Smooth muscle cell (in vitro differentiated cells): ENCODE results near the gene GAL3ST2. TPM values are rescaled to one million over a fixed set of nuclear protein-coding genes. Genes with fewer than 3 reads are reported as not detected.
"Not testable (repeated sequence)": the region's sequence is repeated elsewhere in the genome, so short reads cannot be mapped to it uniquely, and the experiment has no call there.

ENCODE experiments used
- DNase-seq: peaks from one replicate; lab custom pipeline; 2025; ENCODE audit not compliant: unreplicated experiment; lab: John Stamatoyannopoulos, UW
- H2AFZ ChIP-seq: fragments of 200-600 bp; sonication (generic); 2 replicates; pipeline ENCODE4 v1.6.0; 2016; ENCODE audit warnings: antibody characterized with exemption, low read depth, mild to moderate bottlenecking
- H3F3A ChIP-seq: fragments of 200-600 bp; sonication (generic); 2 replicates; pipeline ENCODE4 v1.6.0; 2017; ENCODE audit warnings: antibody characterized with exemption, low read depth
- H3K27ac ChIP-seq: fragments of 200-600 bp; sonication (generic); 2 replicates; pipeline ENCODE4 v1.5.1; 2016; ENCODE audit warnings: low read depth, mild to moderate bottlenecking
- H3K27me3 ChIP-seq: fragments of 200-600 bp; sonication (generic); 2 replicates; pipeline ENCODE4 v1.6.1; 2016; ENCODE audit warnings: low read depth, mild to moderate bottlenecking
- H3K36me3 ChIP-seq: fragments of 200-600 bp; sonication (generic); 2 replicates; pipeline ENCODE4 v1.5.1; 2016; ENCODE audit warnings: low read depth
- H3K4me1 ChIP-seq: fragments of 200-600 bp; sonication (generic); 2 replicates; pipeline ENCODE4 v1.5.1; 2016; ENCODE audit warnings: low read depth
- H3K4me2 ChIP-seq: fragments of 200-600 bp; sonication (generic); 2 replicates; pipeline ENCODE4 v1.6.0; 2016; ENCODE audit warnings: mild to moderate bottlenecking
- H3K4me3 ChIP-seq: fragments of 200-600 bp; sonication (generic); 2 replicates; pipeline ENCODE4 v1.5.1; 2016; ENCODE audit warnings: mild to moderate bottlenecking
- H3K79me2 ChIP-seq: fragments of 200-600 bp; sonication (generic); 2 replicates; pipeline ENCODE4 v1.6.0; 2016; ENCODE audit warnings: low read depth, mild to moderate bottlenecking
- H3K9ac ChIP-seq: fragments of 200-600 bp; sonication (generic); 2 replicates; pipeline ENCODE4 v1.6.0; 2016; ENCODE audit warnings: low read depth
- H3K9me3 ChIP-seq: fragments of 200-600 bp; sonication (generic); replicated peaks from 2 replicates; pipeline ENCODE4 v1.5.1; 2016; ENCODE audit warnings: low read depth
- H4K20me1 ChIP-seq: fragments of 200-600 bp; sonication (generic); 2 replicates; pipeline ENCODE4 v1.6.0; 2016; ENCODE audit warnings: low read depth
- CTCF ChIP-seq: fragments of 200-600 bp; sonication (generic); IDR thresholded peaks from 2 replicates; pipeline ENCODE4 v1.5.1; 2017; ENCODE audit warnings: borderline replicate concordance, mild to moderate bottlenecking, antibody characterized with exemption; ENCODE audit not compliant: insufficient read depth, poor library complexity, severe bottlenecking
- WGBS: methylation state at CpG from one replicate; pipeline ENCODE4 v1.1.7; 2016; ENCODE audit warnings: low lambda C conversion rate; 5-methylcytosine and 5-hydroxymethylcytosine counted together
- polyA plus RNA-seq: library from polyadenylated mRNA; unstranded; fragments of >200 nt; fragmentation: Nextera tagmentation; extraction: Ambion mirVana; gene quantifications from 2 replicates; pipeline ENCODE4 v1.2.1, GENCODE V29; 2016
- total RNA-seq: library from RNA; depleted of rRNA; stranded (reverse); fragments of >200 nt; gene quantifications from 2 replicates; pipeline ENCODE4 v1.2.3, GENCODE V29; 2014

Gene GAL3ST2
- total and polyA plus RNA-seq, 2 experiments from 2014 or later: 0.34 TPM; not detected in 1

DNA sequence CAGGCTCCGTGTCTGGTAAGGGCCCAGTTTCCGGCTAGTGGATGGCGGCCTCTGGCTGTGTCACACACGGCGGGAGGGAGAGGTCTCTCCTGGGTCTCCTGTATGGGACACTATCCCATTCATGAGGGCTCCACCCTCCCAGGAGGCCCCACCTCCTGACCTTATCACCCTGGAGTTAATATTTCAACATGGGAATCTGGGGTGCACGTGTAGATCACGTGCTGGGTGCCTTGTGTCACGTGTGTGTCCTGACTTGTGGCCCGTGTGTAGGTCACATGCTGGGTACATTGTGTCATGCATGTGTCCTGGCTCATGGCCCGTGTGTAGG, 42.3 kb downstream of the GAL3ST2 start:
- no peaks in the 10 kb centered on the region for H3K9me3 ChIP-seq
- no peaks in the 10 kb centered on the region for H3K4me1 ChIP-seq
- no peak for DNase-seq
- H3K27me3 ChIP-seq: no peaks in the 10 kb centered on the region
- H2AFZ ChIP-seq: no peak overlapping the region
- H3K4me3 ChIP-seq: no peak overlapping the region
- no peak for TF ChIP-seq CTCF
- H3K79me2 ChIP-seq: no peaks in the 10 kb centered on the region
- 84% methylated on average over 10 of the region's 10 CpGs for WGBS
- no peak overlapping the region for H3K9ac ChIP-seq
- H3F3A ChIP-seq: peaks cover 7% of the 10 kb centered on the region
- no peak overlapping the region for H3K27ac ChIP-seq
- no peak overlapping the region for H3K4me2 ChIP-seq
- H3K36me3 ChIP-seq: no peaks in the 10 kb centered on the region
- H4K20me1 ChIP-seq: no peaks in the 10 kb centered on the region

DNA sequence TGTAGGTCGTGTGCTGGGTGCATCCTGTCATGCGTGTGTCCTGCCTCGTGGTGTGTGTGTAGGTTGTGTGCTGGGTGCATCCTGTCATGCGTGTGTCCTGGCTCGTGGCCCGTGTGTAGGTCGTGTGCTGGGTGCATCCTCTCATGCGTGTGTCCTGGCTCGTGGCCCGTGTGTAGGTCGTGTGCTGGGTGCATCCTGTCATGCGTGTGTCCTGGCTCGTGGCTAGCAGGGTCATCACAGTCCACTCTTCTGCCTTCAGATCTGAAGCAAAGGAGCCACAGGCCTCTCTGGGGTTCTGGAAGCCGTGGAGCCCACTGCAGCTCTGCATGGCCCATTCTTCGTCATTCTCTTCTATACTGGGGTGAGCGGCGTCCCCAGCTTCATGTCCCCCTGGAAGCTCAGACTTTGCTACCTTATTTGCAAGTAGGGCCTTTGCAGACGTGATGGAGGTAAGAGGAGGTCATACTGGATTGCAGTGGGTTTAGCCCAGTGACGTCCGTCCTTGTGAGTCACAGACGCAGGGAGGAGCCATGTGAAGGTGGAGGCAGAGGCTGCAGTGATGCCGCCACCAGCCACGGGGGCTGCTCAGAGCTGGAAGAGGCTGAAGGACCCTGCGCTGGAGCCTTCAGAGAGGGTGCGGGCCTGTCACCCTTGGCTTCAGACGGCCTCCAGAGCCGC, 43.5 kb downstream of the GAL3ST2 start:
- not testable (repeated sequence) for H3K4me2 ChIP-seq, H3K79me2 ChIP-seq, DNase-seq, H3K27me3 ChIP-seq, H3K9me3 ChIP-seq, H3K36me3 ChIP-seq, H3K4me3 ChIP-seq, H3K4me1 ChIP-seq, H2AFZ ChIP-seq, H3K9ac ChIP-seq, H3K27ac ChIP-seq, H4K20me1 ChIP-seq, H3F3A ChIP-seq
- 89% methylated on average over 27 of the region's 27 CpGs for WGBS

- Histone ChIP-seq H4K20me1 (no peaks in the 10 kb centered on the region), H3K4me2 (no peak overlapping the region), H3K9me3 (no peaks in the 10 kb centered on the region), H3K9ac (no peak overlapping the region), H3K4me3 (no peak overlapping the region), H3K36me3 (no peaks in the 10 kb centered on the region), H3K27me3 (no peaks in the 10 kb centered on the region), H3K27ac (no peak overlapping the region), H3F3A (peaks cover 7% of the 10 kb centered on the region), H2AFZ (no peak overlapping the region), H3K4me1 (no peaks in the 10 kb centered on the region), H3K79me2 (no peaks in the 10 kb centered on the region)
- 91% methylated on average over 26 of the region's 31 CpGs for WGBS
- no peak for DNase-seq
- no peak for TF ChIP-seq CTCF
Measured at GRCh38 chr2:241820625-241821384, 44.2 kb downstream of the GAL3ST2 start.

DNA sequence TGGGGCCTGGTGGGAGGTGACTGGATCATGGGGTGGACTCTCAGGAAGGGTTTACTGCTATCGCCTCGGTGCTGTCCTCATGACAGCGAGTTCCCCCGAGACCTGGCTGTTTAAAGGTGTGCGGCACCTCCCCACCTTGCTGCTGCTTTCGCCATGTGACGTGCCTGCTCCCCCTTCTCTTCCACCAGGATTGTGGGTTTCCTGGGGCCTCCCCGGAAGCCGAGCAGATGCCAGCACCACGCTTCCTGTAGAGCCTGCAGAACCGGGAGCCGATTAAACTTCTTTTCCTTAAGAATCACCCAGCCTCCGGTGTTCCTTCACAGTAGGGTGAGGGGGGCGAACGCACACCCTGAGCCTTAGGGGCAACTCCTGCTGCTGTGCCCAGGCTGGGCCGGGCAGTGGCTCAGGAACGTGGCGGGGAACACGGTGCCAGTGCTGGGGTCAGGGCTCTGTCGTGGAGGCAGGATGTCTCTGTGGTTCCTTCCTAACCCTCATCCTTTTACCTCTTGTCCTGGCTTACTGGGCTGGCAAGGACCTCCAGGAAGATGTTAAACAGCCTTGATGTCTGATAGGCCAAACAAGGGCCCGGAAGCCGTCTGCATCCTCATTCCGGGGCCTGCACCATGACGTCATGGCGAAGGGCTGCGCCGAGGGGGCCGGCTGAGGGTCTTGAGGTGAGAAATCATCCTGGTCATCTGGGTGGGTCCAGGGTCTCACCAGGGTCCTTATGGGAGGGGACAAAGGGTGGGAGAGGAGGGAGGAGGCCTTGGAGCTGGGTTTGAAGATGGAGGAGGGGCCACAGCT, 45.0 kb downstream of the GAL3ST2 start:
- Histone ChIP-seq H3K9me3 (no peaks in the 10 kb centered on the region), H2AFZ (no peak overlapping the region), H3K79me2 (no peaks in the 10 kb centered on the region), H3K4me2 (no peak overlapping the region), H4K20me1 (no peaks in the 10 kb centered on the region), H3K36me3 (no peaks in the 10 kb centered on the region), H3K27me3 (no peaks in the 10 kb centered on the region), H3K9ac (no peak overlapping the region), H3K4me1 (no peaks in the 10 kb centered on the region), H3K27ac (no peak overlapping the region), H3K4me3 (no peak overlapping the region), H3F3A (peaks cover 7% of the 10 kb centered on the region)
- 92% methylated on average over 28 of the region's 28 CpGs for WGBS
- TF ChIP-seq CTCF: no peak
- DNase-seq: no peak
